ENCODE measurements around the gene PGF. TPM values are rescaled to one million over a fixed set of nuclear protein-coding genes. Genes with fewer than 3 reads are reported as not detected.

PGF gene
- total and polyA plus RNA-seq, 2 of the 13 experiments (the other 11 are each of a cell fraction or from before 2014, with no cell fraction given), result 10.7 to 27.5 TPM

DNA sequence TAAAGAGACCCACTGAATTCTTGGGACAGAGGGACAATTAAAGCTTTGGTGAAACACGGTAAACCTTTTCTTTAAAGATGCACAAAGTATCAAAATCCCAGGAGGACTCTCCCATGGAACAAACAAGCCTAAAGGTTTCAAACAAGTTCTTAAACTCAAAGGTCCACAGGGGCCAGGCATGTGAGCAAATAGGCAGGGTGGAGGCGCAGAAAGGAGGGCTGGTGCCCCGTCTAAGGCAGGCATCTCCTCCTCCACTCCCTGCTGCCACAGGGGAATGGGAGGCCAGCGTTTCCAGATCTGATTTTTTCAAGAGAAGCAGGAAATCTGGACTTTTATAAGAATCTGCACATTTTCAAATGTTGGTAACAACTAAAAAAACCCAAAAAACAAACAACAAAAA, 40.0 kb downstream of the PGF start:
- in situ Hi-C loops (cut with HindIII; ENCODE audit: extremely low pct_ligation_motif_present, low pct_unique_long_range_greater_than_20kb), result no loop called here
- ATAC-seq, result no peak
- TF ChIP-seq, protein P1, sequence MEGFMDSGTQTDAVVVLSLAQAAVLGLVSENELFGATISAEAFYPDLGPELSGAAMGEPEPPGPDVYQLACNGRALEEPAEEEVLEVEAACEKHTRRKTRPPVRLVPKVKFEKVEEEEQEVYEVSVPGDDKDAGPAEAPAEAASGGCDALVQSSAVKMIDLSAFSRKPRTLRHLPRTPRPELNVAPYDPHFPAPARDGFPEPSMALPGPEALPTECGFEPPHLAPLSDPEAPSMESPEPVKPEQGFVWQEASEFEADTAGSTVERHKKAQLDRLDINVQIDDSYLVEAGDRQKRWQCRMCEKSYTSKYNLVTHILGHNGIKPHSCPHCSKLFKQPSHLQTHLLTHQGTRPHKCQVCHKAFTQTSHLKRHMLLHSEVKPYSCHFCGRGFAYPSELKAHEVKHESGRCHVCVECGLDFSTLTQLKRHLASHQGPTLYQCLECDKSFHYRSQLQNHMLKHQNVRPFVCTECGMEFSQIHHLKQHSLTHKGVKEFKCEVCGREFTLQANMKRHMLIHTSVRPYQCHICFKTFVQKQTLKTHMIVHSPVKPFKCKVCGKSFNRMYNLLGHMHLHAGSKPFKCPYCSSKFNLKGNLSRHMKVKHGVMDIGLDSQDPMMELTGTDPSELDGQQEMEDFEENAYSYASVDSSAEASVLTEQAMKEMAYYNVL (CRISPR knock-in tag; IDR thresholded peaks at IDR 0.05; ENCODE audit: borderline replicate concordance), result no peak
- TF ChIP-seq ZSCAN22 (CRISPR knock-in tag; IDR thresholded peaks at IDR 0.05) (no peak), ISL2 (CRISPR knock-in tag; IDR thresholded peaks at IDR 0.05) (no peak), DNMT1 (CRISPR knock-in tag; IDR thresholded peaks at IDR 0.05) (no peak), MBNL3 (CRISPR knock-in tag; conservative IDR thresholded peaks at IDR 0.05) (no peak), KLF15 (CRISPR knock-in tag; IDR thresholded peaks at IDR 0.05; ENCODE audit: borderline replicate concordance) (no peak), KLF13 (CRISPR knock-in tag; IDR thresholded peaks at IDR 0.05) (no peak), ZNF781 (CRISPR knock-in tag; IDR thresholded peaks at IDR 0.05; ENCODE audit: borderline replicate concordance, not compliant biosample characterization) (no peak), MTA3 (CRISPR knock-in tag; IDR thresholded peaks at IDR 0.05) (no peak), SCMH1 (CRISPR knock-in tag; IDR thresholded peaks at IDR 0.05; ENCODE audit: borderline replicate concordance) (no peak), SUZ12 (IDR thresholded peaks at IDR 0.05; ENCODE audit: low read depth, low read length) (no peak), PTBP1 (IDR thresholded peaks at IDR 0.05; ENCODE audit: low read depth, low read length, poor library complexity, severe bottlenecking) (no peak), MAZ (IDR thresholded peaks at IDR 0.05; ENCODE audit: borderline replicate concordance, low read depth, low read length) (no peak), MAZ (CRISPR knock-in tag; IDR thresholded peaks at IDR 0.05; ENCODE audit: low read depth) (no peak), NR3C1 (CRISPR knock-in tag; IDR thresholded peaks at IDR 0.05) (no peak), RARG (CRISPR knock-in tag; IDR thresholded peaks at IDR 0.05; ENCODE audit: low read depth) (no peak), TBL1XR1 (IDR thresholded peaks at IDR 0.05; ENCODE audit: borderline replicate concordance, low read length, partially characterized antibody) (no peak), ATF7-NPFF (CRISPR knock-in tag; IDR thresholded peaks at IDR 0.05; ENCODE audit: low read depth) (no peak)
- TF ChIP-seq, protein P2, sequence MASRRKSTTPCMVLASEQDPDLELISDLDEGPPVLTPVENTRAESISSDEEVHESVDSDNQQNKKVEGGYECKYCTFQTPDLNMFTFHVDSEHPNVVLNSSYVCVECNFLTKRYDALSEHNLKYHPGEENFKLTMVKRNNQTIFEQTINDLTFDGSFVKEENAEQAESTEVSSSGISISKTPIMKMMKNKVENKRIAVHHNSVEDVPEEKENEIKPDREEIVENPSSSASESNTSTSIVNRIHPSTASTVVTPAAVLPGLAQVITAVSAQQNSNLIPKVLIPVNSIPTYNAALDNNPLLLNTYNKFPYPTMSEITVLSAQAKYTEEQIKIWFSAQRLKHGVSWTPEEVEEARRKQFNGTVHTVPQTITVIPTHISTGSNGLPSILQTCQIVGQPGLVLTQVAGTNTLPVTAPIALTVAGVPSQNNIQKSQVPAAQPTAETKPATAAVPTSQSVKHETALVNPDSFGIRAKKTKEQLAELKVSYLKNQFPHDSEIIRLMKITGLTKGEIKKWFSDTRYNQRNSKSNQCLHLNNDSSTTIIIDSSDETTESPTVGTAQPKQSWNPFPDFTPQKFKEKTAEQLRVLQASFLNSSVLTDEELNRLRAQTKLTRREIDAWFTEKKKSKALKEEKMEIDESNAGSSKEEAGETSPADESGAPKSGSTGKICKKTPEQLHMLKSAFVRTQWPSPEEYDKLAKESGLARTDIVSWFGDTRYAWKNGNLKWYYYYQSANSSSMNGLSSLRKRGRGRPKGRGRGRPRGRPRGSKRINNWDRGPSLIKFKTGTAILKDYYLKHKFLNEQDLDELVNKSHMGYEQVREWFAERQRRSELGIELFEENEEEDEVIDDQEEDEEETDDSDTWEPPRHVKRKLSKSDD (CRISPR knock-in tag; IDR thresholded peaks at IDR 0.05; ENCODE audit: low read depth), result no peak
- TF ChIP-seq, protein P3, sequence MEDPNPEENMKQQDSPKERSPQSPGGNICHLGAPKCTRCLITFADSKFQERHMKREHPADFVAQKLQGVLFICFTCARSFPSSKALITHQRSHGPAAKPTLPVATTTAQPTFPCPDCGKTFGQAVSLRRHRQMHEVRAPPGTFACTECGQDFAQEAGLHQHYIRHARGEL (CRISPR knock-in tag; IDR thresholded peaks at IDR 0.05), result no peak

More for the DNA sequence above, 40.0 kb downstream of the PGF start:
- CTCF ChIA-PET (ENCODE audit: low intra/inter-chr PET ratio, low total read pairs), result interaction anchor here (4.1 kb wide), 1 partner anchor 173 kb away, joined by 44 read pairs; no protein-coding TSS in a partner anchor
- H3K9me3 ChIP-seq (ENCODE audit: low read length), result no peaks in the 10 kb centered on the region
- 89% methylated on average over 4 of the region's 4 CpGs for WGBS (ENCODE audit: low lambda C conversion rate)
- no peak overlapping the region for H3K4me2 ChIP-seq (ENCODE audit: low read depth, low read length)
- DNase-seq (ENCODE audit: low spot score) (no peak), FAIRE-seq (no peak)
- no peak overlapping the region for H3K4me3 ChIP-seq (replicated peaks in 1 of 3; ENCODE audit: insufficient read depth in 1 of 3, low read depth in 2 of 3, low read length in 3 of 3)
- intact Hi-C loops (cut with micrococcal nuclease; ENCODE audit: unreplicated experiment), result no loop called here
- POLR2A ChIA-PET, result no interaction called here
- no peaks in the 10 kb centered on the region for H3K36me3 ChIP-seq (replicated peaks in 1 of 2; ENCODE audit: control insufficient read depth in 1 of 2, insufficient read depth in 2 of 2, low read length in 2 of 2)
- peaks cover 11% of the 10 kb centered on the region; the same call in 1 of the 2 replicates for H3K4me1 ChIP-seq (ENCODE audit: insufficient read depth, low read length)
- no peak overlapping the region for H2AFZ ChIP-seq (ENCODE audit: low read length)
- H3K79me2 ChIP-seq (ENCODE audit: insufficient read depth, low read length), result no peaks in the 10 kb centered on the region
- no TSS peak for BruUV-seq (replicated peaks)
- no peak overlapping the region for H3K27ac ChIP-seq (ENCODE audit: extremely low read length, insufficient read depth, low read length)
- no peaks in the 10 kb centered on the region for H3K27me3 ChIP-seq (ENCODE audit: control insufficient read depth in 1 of 2, insufficient read depth in 2 of 2, low read length in 2 of 2)
- no peaks in the 10 kb centered on the region for H4K20me1 ChIP-seq (ENCODE audit: insufficient read depth, low read length)
- no peak overlapping the region for H3K9ac ChIP-seq (ENCODE audit: insufficient read depth, low read depth, low read length)
